ENCODE measurements around the gene RASA3.
"Not testable (repeated sequence)": the region's sequence is repeated elsewhere in the genome, so short reads cannot be mapped to it uniquely, and the experiment has no call there.

Gene RASA3

DNA sequence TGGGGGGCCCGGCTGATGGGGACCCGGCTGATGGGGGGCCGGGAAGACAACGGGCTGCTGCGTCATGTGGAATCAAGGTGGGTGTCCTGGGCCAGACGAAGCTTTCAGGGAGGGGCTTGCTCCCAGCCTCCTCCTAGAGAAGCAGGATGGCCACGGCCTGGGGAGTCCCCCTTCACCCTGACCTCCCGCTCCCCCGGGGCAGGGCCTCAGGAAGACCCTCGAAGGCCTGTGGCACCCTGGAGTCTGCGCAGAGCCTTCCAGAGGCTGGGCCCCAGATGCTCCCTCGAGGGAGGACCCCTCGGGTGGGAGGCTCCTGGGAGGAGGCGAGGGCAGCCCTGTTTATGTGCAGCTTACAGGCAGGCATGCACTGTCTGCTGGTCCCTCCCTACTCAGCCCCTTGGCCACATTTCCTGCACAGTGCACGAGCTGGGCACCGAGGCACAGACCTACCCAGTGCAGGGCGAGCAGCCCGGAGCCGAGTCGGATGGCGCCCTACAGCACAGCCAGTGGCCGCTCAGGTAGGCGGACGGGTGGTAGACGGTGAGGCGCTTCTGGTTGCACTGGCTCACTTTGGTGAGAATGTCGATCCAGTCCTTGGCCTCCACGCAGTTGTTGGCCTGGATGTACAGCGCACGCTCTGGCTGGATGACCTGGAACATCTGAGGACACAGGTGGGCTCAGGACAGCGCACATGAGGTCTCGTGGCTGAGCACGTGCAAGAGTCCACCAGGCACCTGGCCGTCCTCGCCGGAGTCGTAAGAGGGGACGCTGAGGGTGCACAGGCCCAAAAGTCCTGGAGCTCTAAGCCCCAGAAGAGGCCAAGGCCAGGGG lies 136.1 kb downstream of the RASA3 start:
- DNase-seq = no peak

DNA sequence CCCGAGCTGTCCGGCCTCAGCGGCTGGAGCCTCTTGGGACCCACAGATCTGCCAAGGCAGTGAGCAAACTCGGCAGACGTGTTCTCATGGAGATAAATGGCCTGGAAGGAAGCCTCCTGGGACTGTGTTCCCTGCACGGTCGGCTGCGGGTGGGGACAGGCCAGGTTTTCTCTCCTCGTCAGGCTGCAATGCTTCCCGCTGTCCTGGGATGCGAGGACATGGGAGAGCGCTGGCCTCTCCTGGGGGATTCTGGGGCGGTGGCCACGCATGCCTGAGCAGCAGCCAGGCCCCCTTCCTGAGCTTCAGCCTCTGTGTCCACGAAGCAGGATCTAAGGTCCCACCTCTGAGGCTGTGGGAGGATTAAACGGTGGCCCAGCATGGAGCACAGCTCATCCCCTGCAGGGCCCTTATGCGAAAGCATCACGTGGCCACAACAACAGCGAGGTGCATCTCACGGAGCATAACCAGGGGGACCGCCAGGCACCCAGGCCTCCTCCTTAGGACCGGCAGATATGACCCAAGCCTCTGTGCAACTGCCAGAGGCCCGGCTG lies 137.3 kb downstream of the RASA3 start:
- no peak for DNase-seq

DNA sequence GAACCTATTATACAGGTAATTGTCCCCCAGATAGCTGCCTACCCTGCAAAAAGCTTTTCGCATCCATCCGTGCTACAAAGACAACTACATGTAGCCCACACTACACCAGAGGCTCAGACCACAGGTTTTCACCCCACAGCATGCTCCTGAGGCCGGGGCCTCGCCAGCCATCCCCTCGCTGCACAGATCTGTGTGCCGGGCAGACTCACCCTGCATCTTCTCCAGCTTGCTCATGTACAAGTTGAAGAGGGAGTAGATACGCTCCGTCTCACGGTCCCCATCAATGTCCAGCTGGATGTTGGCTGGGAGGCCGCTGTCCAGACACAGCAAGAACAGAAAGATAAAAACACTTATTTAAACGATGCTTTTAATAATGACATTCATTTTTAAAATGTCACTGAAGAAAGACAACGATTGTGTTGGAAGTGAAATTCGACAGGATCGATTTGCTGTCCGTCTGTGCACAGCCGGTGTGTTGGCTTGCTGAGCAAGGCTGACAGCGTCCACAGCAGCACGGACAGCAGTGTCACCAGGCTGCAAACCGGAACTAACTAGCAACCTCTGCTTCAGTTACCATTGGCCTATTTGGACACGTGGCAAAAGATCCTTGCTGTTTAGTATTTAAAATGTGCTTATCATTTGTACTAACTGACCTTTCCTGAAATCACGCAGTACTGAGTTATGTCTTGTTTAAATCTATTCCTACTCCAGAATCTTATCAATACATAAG lies 140.0 kb downstream of the RASA3 start:
- no peak for DNase-seq

DNA sequence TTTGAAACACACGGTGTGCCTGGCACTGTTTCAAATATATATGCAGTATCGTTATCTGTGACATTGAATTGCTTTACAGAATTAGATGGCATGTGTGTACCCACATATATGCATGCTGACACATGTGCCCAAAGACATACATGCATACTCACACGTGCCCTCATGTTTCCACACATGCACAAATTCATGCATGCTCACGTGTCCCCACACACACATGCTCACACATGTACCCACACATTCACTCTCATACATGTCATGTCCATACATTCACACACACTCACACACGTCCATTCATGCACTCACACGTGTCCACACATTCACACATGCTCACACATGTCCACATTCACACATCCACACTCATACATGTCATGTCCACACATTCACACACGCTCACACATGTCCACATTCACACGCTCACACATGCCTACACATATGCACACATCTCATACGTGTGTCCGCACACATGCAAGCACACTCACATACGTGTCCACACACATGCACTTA lies 140.7 kb downstream of the RASA3 start:
- DNase-seq = no peak

DNA sequence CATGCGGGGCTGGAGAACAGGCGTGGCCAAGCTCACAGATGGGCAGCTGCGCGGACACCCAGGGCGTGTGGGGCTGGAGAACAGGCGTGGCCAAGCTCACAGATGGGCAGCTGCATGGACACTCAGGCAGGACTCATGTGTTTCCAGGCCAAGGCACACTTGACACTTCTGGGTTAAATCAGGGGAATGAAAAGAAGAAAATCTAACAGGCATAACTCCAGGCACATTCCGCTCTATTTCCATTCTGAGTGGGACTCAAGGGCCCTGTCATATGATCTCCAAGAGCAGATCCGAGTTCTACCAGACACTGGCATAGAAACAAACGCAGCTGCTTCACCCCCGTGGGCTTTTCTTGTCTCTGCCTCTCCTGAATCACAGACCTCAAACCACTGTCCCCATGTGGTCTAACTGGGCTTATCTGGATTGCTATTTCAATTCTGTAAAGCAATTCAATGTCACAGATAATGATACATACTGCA lies 141.2 kb downstream of the RASA3 start:
- DNase-seq = no peak

DNA sequence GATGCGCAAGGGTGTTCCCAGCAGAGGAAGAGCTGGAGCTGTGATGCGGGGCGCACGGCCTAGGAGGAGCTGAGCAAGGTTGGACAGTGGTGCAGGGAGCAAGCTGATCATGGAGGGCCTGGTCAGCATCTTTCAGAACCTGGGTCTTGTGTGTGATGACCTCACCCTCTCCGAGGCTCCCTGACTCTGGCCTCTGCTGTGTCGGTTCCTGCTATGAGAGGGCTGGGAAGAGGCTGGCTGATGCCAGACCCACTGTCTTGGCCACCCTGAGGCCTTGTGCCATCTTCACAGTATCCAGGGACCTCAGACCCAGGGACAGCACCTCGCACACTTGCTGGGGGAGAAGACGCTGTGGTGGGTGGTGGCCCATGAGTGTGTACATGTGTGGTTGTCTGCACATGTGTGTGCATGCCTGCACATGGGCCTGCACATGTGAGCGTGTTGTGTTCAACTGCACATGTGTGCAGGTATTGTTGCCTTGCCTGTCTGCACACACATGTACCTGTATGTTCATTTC lies 142.0 kb downstream of the RASA3 start:
- no peak for DNase-seq

DNA sequence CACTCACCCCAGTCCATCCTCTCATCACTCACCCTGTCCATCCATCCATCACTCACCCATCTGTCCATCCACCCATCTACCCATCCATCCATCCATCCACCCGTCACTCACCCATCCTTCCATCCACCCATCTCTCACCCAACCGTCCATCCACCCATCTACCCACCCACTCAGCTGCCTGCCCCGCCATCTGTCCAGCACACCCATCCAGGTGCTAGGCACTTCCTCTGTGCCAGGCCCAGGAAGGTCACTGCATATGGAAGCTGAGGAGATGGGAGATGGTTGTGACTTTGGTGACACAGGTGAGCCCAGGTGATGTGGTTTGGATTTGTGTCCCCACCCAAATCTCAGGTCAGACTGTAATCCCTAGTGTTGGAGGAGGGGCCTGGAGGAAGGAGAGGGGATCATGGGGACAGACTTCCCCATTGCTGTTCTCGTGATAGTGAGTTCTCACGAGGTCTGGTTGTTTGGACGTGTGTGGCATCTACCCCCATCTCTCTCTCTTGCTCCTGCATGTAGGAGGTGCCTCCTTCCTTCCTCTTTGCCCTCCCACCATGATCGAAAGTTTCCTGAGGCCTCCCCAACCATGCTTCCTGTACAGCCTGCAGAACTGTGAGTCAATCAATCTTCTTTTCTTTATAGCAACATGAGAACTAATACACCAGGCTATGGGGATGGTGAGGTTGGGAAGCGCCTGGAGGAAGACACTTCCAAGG lies 142.7 kb downstream of the RASA3 start:
- no peak for DNase-seq

DNA sequence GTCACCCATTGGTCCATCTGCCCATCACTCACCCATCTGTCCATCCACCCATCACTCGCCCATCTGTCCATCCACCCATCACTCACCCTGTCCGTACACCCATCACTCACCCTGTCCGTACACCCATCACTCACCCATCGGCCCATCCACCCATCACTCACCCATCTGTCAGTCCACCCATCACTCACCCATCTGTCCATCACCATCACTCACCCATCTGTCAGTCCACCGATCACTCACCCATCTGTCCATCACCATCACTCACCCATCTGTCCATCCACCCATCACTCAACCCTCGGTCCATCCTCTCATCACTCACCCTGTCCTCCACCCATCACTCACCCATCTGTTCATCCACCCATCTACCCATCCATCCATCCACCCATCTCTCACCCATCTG lies 143.6 kb downstream of the RASA3 start:
- DNase-seq = not testable (repeated sequence)

DNA sequence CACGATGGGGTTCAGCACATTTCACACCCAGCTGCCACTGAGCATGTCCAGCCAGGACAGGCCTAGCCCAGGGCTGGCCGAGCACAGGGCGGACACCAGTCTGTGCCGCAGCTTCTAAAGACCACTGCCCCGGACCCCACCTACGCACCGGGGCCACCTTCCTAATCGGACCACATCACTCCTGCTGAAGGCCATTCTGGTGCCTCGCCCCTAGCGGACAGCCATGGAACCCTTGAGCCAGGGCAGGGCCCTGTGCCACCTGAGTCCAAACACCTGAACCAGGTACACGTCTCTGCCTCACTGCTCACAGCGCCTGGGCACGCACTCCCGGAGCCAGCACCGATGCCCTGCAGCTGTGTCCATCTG lies 150.1 kb downstream of the RASA3 start:
- DNase-seq = no peak

DNA sequence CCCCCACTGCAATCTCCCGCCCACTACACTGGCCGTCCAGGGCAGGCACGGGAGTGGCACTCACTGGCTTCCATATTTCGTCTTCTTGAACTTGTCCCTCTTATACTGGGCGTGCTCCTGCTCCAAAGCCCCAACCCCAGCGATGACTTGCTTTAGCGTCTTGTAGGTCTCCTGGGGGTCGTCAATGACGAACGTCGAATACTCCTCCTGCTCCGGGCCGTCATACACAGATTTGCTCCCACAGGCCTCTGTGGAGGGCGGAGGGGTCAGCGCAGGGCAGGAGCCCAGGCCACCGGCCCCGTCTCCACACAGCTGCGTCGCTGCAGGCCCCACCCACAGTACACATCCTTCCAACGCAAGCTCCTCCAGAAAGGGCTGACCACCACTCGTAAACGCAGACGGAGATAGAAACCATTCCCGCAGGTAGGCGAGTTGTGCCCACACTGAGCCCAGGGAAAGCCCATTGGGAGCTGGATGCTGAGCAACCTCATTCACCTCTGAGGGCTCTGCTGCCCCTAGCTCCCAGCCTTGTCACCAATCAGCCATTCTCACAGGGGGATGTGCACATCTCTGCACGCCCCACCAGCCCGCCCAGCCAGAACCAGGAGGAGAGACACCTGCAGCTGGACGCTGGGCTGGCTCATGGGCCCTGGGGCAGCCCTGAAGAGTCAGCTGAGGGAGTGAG lies 150.7 kb downstream of the RASA3 start:
- no peak for DNase-seq

DNA sequence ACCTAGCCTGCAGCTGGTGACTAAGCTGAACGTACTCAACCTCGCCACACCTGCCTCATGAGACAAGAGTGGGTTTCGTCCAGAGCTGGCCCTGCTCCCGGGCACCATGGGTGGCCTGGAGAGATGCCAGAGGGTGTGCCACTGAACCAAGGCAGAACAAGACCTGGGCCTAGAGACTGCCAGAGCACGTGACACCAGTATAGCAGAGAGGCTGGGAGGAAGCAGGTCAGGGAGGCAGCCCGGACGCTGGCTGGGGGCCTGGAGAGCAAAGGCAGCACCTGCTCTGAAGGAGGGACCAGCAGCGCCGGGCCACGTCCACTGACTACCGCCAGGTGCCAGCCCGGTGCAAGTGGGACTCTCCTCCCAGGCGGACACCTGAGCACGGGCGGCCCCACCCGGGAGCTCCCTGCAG lies 151.2 kb downstream of the RASA3 start:
- no peak for DNase-seq

DNA sequence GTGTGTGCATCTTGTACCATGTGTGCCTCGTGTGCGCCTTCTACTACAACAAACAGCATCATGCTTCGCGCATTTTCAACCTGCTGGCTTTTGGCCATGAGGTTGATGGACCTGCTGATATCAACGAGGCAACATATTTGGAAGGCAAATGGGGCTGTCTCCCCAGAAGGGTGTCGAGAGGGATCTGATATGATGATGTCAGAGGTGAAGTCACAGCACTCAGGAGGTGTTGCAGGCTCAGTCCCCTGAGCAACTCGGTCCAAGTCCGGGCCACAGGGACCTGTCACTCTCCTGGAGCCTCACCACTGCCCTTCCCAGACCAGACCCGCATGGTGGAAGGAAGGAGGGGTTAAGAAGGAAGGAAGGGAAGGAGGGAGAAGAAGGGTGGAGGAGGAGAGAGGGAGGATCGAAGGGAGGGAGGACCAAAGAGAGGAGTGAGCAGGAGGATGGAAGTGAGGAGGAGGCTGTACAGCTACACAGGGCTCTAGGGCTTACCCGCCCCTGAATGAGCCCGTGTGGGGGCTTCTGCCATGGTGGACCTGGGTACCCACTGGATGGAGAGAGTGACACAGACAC lies 151.8 kb downstream of the RASA3 start:
- DNase-seq = no peak

DNA sequence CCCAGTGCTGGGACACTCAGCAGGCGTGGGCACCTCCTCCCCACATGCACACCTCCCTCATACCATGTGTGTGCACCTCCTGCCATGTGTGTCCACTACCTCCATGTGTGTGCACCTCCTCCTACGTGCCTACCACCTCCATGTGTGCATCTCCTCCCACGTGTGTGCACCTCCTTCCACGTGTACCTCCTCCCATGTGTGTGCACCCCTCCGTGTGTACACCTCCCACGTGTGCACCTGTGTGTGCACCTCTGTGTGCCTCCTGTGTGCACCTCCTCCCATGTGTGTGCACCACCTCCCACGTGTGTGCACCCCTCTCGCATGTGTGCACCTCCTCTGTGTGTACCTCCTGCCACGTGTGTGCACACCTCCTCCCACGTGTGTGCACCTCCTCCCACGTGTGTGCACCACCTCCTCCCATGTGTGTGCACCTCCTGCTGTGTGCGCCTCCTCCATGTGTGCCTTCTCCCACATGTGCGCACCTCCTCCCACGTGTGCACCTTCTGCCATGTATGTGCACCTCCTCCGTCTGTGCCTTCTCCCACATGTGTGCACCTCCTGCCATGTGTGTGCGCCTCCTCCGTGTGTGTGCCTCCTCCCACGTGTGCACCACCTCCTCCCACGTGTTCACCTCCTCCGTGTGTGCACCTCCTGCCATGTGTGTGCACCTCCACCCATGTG lies 152.5 kb downstream of the RASA3 start:
- DNase-seq = no peak

DNA sequence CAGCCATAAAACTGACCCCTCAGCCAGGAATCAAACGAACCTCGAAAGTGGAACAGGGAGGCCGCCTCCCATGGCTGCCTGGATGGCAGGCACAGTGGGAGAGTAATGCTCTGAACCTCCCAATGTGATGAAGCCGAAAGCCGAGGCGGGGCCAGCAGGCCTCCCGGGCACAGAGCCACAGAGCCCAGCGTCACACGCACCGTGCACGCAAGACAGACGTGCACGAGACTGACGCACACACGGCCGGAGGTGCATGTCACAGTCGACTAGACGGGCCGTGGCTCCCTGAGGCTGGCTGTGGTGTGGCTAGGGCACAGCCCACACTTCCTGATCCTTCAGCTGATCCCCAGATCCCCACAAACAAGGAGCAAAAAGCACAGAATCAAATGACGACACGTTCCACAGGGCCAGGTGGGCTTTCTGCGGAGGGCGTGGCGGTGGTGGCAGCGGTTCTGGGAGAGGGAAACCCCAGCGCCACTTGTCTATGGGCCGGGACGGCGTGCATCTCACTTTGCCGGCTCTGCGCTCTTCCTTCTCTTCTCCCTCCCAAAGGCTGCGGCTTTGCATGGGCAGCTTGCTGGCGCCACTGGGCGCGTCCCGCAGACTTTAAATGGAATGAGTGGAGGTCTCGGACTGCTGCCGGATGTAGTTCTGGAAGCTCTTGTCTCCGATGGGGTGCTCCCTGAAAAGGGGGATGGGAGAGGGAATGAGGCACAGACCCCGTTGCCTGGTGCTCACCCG lies 153.5 kb downstream of the RASA3 start:
- no peak for DNase-seq

DNA sequence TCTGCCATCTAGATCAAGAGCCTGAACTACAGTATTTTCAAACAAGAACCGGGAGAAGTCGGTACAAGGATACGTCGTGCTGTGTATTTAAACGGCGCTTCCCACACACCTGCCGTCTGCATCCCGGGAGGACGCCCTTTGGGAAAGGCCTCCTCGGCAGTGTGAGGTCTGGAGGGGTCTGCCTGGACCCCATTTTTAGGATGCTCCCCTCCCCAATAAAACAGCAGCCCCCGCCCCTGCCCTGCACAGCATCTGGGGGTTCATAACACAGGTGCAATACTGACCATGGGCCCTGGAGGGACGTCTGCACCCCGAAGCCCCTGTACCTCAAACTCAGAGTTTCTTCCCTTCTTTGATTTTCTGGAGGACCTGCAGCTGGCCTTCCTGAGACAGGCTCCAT lies 154.4 kb downstream of the RASA3 start:
- DNase-seq = no peak

DNA sequence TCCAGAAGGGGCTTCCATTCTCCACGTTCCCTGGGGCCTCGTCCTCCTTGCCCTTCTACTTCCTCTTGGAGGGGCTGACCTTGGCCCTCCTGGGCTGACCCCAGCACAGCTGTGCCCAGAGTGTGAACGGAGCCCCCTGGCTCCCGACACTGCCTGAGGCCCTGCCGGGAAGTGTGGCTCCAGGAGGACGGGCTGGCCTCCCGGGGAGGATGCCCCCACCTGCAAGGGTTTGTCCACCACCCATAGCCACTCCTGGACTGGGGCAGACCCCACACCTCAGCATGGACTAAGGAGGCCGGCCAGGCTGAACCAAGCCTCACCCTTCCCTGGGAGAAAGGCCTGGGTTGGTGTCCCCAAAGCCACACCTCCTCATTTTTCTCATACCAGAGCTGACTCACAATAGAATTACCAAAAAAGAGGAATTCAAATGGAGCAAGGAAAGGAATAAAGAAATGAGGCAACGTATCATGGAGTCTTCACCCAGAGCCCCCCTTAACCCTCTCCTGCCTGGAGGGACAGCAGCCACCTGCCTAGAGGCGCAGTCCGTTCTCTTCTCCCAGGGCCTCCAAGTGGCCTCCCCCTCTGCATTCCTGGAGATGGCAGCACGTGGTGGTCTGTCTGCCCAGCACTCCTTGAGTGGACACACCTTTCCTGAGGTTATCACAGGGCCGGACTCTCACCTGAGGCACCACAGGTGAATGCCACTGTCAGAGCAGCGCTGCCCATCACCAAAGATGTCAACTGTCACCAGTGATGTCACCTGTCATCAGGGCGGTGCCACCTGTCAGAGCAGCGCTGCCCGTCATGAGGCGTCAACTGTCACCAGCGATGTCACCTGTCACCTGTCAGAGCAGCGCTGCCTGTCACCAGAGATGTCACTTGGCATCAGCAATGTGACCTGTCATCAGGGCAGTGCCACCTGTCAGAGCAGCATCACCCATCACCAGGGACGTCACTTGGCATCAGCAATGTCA lies 155.4 kb downstream of the RASA3 start:
- DNase-seq = no peak

DNA sequence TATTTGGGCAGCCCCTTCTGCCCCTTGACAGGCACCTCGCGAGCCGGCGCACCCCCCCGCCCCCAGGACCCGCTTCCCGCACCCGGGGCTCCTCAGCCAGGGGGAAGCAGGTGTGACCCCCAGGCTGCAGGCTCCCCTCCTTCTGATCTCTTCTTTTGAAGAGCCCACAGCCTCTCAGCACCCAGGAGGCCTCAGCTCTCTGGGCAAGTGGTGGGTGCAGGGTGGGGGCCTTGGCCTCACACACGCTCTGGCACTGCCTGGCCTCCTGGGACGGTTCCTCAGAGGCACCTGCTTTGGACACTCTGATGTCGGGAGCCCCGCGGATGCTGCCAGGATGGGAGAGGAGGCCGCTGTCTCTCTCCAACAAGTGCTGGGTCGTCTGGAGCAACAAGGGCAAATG lies 157.0 kb downstream of the RASA3 start:
- no peak for DNase-seq

DNA sequence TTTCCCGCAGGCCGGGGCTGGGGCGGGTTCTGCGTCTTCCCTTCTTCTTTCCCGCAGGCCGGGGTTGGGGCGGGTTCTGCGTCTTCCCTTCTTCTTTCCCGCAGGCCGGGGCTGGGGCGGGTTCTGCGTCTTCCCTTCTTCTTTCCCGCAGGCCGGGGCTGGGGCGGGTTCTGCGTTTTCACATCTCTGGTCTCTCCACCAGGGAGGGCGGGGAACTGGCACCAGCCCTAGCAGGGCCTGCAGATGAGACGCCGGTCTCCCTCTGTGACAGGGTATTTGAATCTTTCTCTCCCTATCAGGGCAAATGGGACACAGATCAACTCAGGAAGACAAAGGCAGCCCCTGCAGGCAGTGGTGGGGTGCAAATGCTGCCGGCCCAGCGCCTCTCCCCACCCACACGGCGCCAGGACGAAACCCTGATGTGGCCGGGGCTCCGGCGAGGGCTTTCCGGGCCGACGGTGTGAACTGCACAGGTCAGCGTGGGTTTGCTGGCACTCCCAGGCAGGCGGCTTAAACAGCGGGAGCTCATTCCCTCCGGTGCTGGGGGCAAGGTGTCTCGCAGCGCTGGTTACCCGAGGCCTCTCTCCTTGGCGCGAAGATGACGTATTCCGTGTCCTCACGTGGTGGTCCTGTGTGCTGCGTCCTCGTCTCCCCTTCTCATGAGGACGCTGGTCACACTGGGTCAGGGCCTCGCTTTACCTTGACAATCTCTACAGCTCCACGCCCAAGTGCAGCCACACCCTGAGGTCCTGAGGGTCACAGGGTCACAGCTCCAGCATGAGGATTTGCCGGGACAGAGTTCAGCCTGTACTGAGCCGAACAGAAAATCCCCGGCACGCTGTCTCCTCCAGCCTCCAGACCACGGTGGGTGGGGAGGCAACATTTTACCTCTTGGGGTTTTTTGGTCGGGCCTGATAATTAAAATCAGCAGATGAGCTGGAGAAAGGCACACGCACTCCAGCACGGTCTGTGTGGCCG lies 157.8 kb downstream of the RASA3 start:
- no peak for DNase-seq
